ENCODE data around the gene DLGAP1.

Gene DLGAP1

DNA sequence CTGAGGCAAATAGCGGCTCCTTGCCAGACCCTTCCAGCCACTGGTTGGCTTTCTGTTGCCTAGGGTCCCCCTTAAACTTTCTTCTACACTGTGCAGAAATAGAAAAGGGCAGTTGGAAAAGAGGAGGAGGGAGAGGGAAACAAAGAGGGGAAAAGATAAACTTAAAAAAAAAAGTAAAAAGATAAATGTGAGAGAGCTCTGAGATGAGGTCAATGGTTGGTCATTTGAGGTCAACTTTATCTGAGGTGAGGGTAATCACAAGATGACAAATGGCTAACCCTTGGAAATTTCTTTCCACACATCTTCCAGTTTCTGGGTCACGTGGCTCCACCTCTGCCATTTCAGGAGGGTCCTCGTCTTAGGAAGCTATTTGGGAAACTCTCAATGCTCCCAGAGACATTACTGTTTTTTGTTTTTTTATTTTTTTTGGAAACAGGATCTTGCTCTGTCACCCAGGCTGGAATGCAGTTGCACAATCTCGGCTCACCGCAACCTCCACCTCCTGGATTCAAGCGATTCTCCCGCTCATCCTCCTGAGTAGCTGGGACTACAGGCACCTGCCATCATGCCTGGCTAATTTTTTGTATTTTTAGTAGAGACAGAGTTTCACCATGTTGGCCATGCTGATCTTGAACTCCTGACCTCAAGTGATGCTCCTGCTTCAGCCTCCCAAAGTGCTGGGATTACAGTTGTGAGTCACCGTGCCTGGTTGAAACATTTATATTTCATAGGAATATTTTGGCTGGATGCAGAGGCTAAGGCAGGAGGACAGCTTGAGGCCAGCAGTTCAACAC, 805.3 kb downstream of the DLGAP1 start:
- Histone ChIP-seq H3K79me2 (ENCODE audit: insufficient read depth, low read length) (no peaks in the 10 kb centered on the region), H3K9me3 (ENCODE audit: insufficient read depth, low read length) (no peaks in the 10 kb centered on the region), H3K9ac (ENCODE audit: low read length) (no peak overlapping the region), H3K27ac (ENCODE audit: low read depth, low read length) (no peak overlapping the region), H3K36me3 (ENCODE audit: low read length) (no peaks in the 10 kb centered on the region), H2AFZ (ENCODE audit: low read depth, low read length, severe bottlenecking) (no peak overlapping the region), H3K9me2 (replicated peaks; ENCODE audit: insufficient read depth, low read length) (no peaks in the 10 kb centered on the region), H3F3A (ENCODE audit: insufficient read depth) (no peaks in the 10 kb centered on the region), H3K4me3 (ENCODE audit: insufficient read depth, low read length, poor library complexity, severe bottlenecking) (no peak overlapping the region), H3K27me3 (ENCODE audit: low read length) (no peaks in the 10 kb centered on the region), H3K4me2 (ENCODE audit: low read depth, low read length, poor library complexity, severe bottlenecking) (no peak overlapping the region), H4K20me1 (ENCODE audit: low read depth, low read length) (no peaks in the 10 kb centered on the region)
- TF ChIP-seq EZH2phosphoT487 (conservative IDR thresholded peaks at IDR 0.05; ENCODE audit: low read length) = no peak
- no peak for TF ChIP-seq CTCF (IDR thresholded peaks at IDR 0.05; ENCODE audit: insufficient read depth, low read length, poor library complexity, severe bottlenecking)

DNA sequence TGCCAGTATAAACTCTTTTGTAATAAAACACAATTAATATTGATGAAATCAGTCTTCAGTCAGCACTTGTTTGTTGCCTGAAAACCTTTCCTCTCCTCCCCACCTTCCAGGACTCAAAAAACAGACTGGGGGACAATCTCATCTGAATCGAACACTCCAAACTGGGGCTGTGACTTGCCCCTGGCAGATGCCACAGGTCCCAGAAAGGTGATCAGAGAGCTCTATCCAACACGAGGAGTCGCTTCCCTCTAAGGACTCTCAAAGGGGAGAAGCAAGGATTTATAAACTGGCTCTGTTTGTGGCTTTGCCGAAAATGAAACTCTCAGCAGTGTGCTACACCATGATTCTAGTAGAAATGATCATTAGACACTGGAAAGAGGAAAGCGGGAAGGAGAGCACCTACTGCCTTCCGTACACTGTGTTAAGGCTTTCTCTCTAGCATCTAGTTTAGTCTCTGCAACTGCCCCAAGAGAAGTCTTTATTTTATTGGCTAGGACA, 805.9 kb downstream of the DLGAP1 start:
- Histone ChIP-seq H3K4me2 (ENCODE audit: low read depth, low read length, poor library complexity, severe bottlenecking) (no peak overlapping the region), H3K9ac (ENCODE audit: low read length) (no peak overlapping the region), H3F3A (ENCODE audit: insufficient read depth) (no peaks in the 10 kb centered on the region), H3K27me3 (ENCODE audit: low read length) (no peaks in the 10 kb centered on the region), H3K36me3 (ENCODE audit: low read length) (no peaks in the 10 kb centered on the region), H3K9me2 (replicated peaks; ENCODE audit: insufficient read depth, low read length) (no peaks in the 10 kb centered on the region), H3K79me2 (ENCODE audit: insufficient read depth, low read length) (no peaks in the 10 kb centered on the region), H4K20me1 (ENCODE audit: low read depth, low read length) (no peaks in the 10 kb centered on the region), H3K9me3 (ENCODE audit: insufficient read depth, low read length) (no peaks in the 10 kb centered on the region), H2AFZ (ENCODE audit: low read depth, low read length, severe bottlenecking) (no peak overlapping the region), H3K27ac (ENCODE audit: low read depth, low read length) (no peak overlapping the region), H3K4me3 (ENCODE audit: insufficient read depth, low read length, poor library complexity, severe bottlenecking) (no peak overlapping the region)
- TF ChIP-seq EZH2phosphoT487 (conservative IDR thresholded peaks at IDR 0.05; ENCODE audit: low read length) (no peak), CTCF (IDR thresholded peaks at IDR 0.05; ENCODE audit: insufficient read depth, low read length, poor library complexity, severe bottlenecking) (no peak)

DNA sequence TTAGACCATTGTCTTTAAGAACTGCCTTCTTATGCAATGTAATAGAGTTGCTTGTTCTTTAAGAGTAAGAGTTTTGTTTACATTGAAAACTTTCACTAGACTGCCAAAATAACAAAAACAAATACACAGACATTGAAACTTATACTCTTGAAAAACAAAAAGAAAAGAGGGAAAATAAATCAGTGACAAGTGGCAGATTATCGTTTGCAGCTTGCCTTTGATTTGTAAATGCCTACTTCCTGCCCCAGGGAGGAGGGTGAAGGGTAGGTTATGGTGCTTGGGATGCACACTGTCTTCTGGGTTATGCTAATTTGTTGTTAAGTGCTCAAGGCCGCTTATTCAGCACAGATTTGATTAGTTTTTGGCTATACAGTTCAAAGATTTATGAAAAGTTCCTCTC, 806.5 kb downstream of the DLGAP1 start:
- H3K9me3 ChIP-seq (ENCODE audit: insufficient read depth, low read length) = no peaks in the 10 kb centered on the region
- H4K20me1 ChIP-seq (ENCODE audit: low read depth, low read length) = no peaks in the 10 kb centered on the region
- no peaks in the 10 kb centered on the region for H3F3A ChIP-seq (ENCODE audit: insufficient read depth)
- no peaks in the 10 kb centered on the region for H3K27me3 ChIP-seq (ENCODE audit: low read length)
- H3K79me2 ChIP-seq (ENCODE audit: insufficient read depth, low read length) = no peaks in the 10 kb centered on the region
- no peak overlapping the region for H3K27ac ChIP-seq (ENCODE audit: low read depth, low read length)
- no peaks in the 10 kb centered on the region for H3K9me2 ChIP-seq (replicated peaks; ENCODE audit: insufficient read depth, low read length)
- TF ChIP-seq CTCF (IDR thresholded peaks at IDR 0.05; ENCODE audit: insufficient read depth, low read length, poor library complexity, severe bottlenecking) = no peak
- TF ChIP-seq EZH2phosphoT487 (conservative IDR thresholded peaks at IDR 0.05; ENCODE audit: low read length) = no peak
- H3K4me3 ChIP-seq (ENCODE audit: insufficient read depth, low read length, poor library complexity, severe bottlenecking) = no peak overlapping the region
- no peaks in the 10 kb centered on the region for H3K36me3 ChIP-seq (ENCODE audit: low read length)
- H2AFZ ChIP-seq (ENCODE audit: low read depth, low read length, severe bottlenecking) = no peak overlapping the region
- no peak overlapping the region for H3K9ac ChIP-seq (ENCODE audit: low read length)
- no peak overlapping the region for H3K4me2 ChIP-seq (ENCODE audit: low read depth, low read length, poor library complexity, severe bottlenecking)
